Adipocyte (in vitro differentiated cells): ENCODE data around the gene IFNE.

Source experiments
- DNase-seq: peaks from one replicate; pipeline ENCODE4 v3.0.0-alpha.2; 2015; ENCODE audit warnings: low read depth
- H3K27me3 ChIP-seq: replicated peaks from 2 replicates; pipeline ENCODE4 v1.7.0; 2013; ENCODE audit warnings: mild to moderate bottlenecking, low read length, moderate library complexity; ENCODE audit not compliant: control insufficient read depth, insufficient read depth
- H3K36me3 ChIP-seq: 2 replicates; pipeline ENCODE4 v1.7.0; 2013; ENCODE audit warnings: low read length, mild to moderate bottlenecking, moderate library complexity; ENCODE audit not compliant: control insufficient read depth, insufficient read depth, severe bottlenecking
- H3K4me1 ChIP-seq: 2 replicates; pipeline ENCODE4 v1.7.0; 2013; ENCODE audit warnings: mild to moderate bottlenecking, low read length, moderate library complexity; ENCODE audit not compliant: control insufficient read depth, insufficient read depth
- H3K4me3 ChIP-seq: 2 replicates; pipeline ENCODE4 v1.7.0; 2013; ENCODE audit warnings: mild to moderate bottlenecking, low read length, moderate library complexity
- H3K9ac ChIP-seq: 2 replicates; pipeline ENCODE4 v1.7.0; 2013; ENCODE audit warnings: mild to moderate bottlenecking, low read length, moderate library complexity
- H3K9me3 ChIP-seq: 2 replicates; pipeline ENCODE4 v1.7.0; 2013; ENCODE audit warnings: mild to moderate bottlenecking, low read length, moderate library complexity; ENCODE audit not compliant: control insufficient read depth

The IFNE gene

DNA sequence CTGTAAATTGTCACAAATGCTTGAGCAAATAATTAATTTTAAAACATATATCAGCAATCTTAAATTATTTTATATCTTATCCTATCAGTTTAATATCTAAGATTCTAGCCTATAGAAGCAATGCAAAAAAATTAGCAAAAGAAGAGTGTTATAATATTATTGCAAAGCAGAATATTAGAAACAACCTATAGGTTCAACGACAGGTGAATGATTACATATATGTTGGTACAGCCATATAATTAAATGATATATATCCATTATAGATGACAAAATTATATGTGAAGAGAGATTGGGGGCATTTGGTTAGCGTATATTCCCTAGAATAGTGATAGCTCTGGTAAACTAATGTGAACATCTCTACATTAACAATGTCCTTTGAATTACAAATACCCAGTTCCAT is at the start of gene IFNE:
IFNE (minus strand) TSS at position 101 of the 400 bp plus-strand sequence. CDS start 619 bp downstream, outside the sequence.
- H3K4me1 ChIP-seq: no peaks in the 10 kb centered on the region
- H3K9me3 ChIP-seq: no peaks in the 10 kb centered on the region
- no peaks in the 10 kb centered on the region for H3K27me3 ChIP-seq
- H3K9ac ChIP-seq: no peak within 1 kb of the TSS
- H3K4me3 ChIP-seq: no peak within 1 kb of the TSS
- no peaks in the 10 kb centered on the region for H3K36me3 ChIP-seq
- DNase-seq: no peak

DNA sequence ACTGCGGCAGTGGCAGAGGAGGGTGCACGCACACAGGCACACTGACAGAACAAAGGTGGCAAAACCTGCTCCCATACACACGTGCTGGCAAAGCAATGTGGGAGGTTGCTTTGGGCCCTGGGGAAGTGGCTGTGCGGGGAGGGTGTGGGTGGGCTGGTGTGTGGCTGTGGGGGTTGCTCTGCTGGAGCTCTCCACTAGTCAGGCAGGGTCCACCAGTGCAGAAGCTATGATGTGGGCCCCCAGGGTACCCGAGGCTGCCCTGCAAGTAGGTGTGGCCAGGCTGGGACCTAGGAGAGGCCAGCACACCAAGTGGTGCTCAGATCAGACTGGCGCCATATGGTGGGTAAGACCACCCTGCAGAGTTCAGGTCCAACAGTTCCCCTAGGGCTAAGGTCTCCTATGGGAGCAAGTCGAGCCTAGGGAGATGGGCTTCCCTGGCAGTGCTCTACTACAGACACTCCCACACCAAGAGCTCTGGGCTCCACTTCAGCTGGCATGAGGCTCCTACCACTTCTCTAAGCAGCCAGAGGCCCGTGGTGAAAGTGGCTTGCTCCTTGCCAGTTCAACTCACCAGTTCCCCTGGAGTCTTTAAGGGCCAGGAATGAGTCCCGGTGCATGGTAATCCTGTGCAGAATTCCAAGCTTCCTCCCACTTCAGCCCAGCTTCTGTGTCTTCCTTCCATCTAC is 46.2 kb upstream of the IFNE start:
- Histone ChIP-seq H3K4me1 (peaks cover 15% of the 10 kb centered on the region), H3K9ac (no peak overlapping the region), H3K36me3 (peaks cover 12% of the 10 kb centered on the region), H3K4me3 (no peak overlapping the region), H3K27me3 (no peaks in the 10 kb centered on the region), H3K9me3 (peaks cover 4% of the 10 kb centered on the region)
- no peak for DNase-seq

- Histone ChIP-seq H3K9me3 (peaks cover 4% of the 10 kb centered on the region), H3K4me1 (peaks cover 11% of the 10 kb centered on the region), H3K4me3 (no peak overlapping the region), H3K36me3 (peaks cover 12% of the 10 kb centered on the region), H3K9ac (no peak overlapping the region), H3K27me3 (no peaks in the 10 kb centered on the region)
- DNase-seq: no peak
Measured at GRCh38 chr9:21527579-21527978, 45.5 kb upstream of the IFNE start.

DNA sequence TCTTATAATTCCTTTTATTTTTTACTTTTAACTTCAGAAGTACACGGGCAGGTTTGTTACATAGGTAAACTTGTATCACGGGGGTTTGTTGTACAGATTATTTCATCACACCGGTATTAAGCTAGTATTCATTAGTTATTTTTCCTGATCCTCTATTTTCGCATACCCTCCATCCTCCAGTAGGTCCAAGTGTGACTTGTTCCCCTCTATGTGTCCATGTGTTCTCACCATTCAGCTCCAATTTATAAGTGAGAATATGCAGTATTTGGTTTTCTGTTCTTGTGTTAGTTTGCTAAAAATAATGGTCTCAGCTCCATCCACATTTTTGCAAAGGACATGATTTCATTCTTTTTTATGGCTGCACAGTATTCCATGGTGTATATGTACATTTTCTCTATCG is 43.1 kb upstream of the IFNE start:
- no peak for DNase-seq
- no peaks in the 10 kb centered on the region for H3K27me3 ChIP-seq
- no peaks in the 10 kb centered on the region for H3K4me1 ChIP-seq
- H3K4me3 ChIP-seq: no peak overlapping the region
- H3K9me3 ChIP-seq: peaks cover 4% of the 10 kb centered on the region
- H3K36me3 ChIP-seq: peaks cover 12% of the 10 kb centered on the region
- no peak overlapping the region for H3K9ac ChIP-seq

DNA sequence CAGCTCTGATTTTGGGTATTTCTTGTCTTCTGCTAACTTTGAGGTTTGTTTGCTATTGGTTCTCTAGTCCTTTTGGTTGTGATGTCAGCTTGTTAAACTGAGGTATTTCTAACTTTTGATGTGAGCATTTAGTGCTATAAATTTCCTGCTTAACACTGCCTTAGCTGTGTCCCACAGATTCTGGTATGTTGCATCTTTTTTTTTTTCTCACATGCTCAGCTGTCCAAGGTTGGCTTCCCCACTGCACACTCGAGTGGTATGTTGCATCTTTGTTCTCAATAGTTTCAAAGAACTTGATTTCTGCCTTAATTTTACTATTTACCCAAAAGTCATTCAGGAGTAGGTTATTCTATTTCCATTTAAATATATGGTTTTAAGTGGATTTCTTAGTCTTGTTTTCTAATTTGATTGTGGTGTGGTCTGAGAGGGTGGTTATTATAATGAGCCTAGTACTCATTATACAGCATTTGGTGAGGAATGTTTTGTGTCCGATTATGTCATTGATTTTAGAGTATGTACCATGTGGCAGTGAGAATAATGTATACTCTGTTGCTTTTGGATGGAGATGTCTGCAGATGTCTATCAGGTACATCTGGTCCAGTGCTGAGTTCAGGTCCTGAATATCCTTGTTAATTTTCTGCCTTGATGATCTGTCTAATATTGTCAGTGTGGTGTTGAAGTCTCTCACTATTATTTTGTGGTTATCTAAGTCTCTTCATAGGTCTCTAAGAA is 42.2 kb upstream of the IFNE start:
- H3K36me3 ChIP-seq: peaks cover 12% of the 10 kb centered on the region
- no peaks in the 10 kb centered on the region for H3K27me3 ChIP-seq
- H3K9me3 ChIP-seq: no peaks in the 10 kb centered on the region
- no peak for DNase-seq
- no peak overlapping the region for H3K9ac ChIP-seq
- no peaks in the 10 kb centered on the region for H3K4me1 ChIP-seq
- H3K4me3 ChIP-seq: no peak overlapping the region

DNA sequence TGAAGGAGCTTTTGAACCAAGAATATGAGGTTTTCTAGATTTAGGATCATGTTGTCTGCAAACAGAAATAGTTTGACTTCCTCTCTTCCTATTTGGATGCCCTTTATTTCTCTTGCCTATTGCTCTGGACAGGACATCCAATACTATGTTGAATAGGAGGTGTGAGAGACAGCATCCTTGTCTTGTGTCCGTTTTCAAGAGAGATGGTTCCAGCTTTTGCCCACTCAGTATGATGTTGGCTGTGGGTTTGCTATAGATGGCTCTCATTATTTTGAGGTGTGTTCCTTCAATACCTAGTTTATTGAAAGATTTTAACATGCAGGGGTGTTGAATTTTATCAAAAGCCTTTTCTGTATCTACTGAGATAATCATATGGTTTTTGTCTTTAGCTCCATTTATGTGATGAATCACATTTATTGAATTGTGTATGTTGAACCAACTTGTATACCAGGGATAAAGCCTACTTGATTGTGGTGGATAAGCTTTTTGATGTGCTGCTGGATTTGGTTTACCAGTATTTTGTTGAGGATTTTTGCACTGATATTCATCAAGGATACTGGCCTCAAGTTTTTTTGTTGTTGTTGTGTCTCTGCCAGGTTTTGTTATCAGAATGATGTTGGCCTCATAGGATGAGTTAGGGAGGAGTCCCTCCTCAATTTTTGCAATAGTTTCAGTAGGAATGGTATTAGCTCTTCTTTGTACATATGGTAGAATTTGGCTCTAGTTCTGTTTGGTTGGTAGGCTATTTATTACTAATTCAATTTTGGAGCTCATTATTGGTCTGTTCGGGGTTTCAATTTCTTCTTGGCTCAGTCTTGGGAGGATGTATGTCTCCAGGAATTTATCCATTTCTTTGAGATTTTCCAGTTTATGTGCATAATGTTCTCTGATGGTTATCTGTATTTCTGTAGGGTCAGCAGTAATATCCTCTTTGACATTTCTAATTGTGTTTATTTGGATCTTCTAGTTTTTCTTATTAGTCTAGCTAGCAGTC is 41.2 kb upstream of the IFNE start:
- Histone ChIP-seq H3K4me3 (no peak overlapping the region), H3K4me1 (no peaks in the 10 kb centered on the region), H3K9me3 (no peaks in the 10 kb centered on the region), H3K27me3 (no peaks in the 10 kb centered on the region), H3K36me3 (peaks cover 10% of the 10 kb centered on the region), H3K9ac (no peak overlapping the region)
- no peak for DNase-seq

DNA sequence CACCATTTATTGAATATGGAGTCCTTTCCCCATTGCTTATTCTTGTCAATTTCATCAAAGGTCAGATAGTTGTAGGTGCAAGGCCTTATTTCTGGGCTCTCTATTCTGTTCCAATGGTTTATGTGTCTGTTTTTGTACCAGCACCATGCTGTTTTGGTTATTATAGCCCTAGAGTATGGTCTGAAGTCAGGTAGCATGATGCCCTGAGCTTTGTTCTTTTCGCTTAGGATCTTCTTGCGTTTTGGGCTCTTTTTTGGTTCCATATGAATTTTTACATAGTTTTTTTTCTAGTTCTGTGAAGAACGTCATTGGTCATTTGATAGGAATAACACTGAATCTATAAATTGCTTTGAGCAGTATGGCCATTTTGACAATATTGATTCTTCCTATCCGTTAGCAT is 40.2 kb upstream of the IFNE start:
- no peak for DNase-seq
- Histone ChIP-seq H3K9ac (no peak overlapping the region), H3K36me3 (peaks cover under 1% of the 10 kb centered on the region), H3K4me1 (peaks cover 4% of the 10 kb centered on the region), H3K4me3 (no peak overlapping the region), H3K27me3 (no peaks in the 10 kb centered on the region), H3K9me3 (no peaks in the 10 kb centered on the region)

DNA sequence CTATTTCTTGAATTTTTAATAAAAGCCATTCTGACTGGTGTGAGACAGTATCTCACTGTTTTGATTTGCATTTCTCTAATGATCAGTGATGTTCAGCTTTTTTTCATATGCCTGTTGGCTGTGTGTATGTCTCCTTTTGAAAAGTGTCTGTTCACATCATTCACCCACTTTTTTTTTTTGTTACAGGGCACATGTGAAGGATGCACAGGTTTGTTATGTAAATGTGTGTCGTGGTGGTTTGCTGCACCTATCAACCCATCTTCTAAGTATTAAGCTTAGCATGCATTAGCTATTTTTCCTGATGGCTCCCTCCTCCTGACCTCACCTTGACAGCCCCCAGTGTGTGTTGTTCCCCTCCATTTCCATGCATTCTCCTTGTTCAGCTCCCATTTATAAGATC is 39.3 kb upstream of the IFNE start:
- Histone ChIP-seq H3K9me3 (no peaks in the 10 kb centered on the region), H3K9ac (no peak overlapping the region), H3K36me3 (no peaks in the 10 kb centered on the region), H3K4me1 (peaks cover 4% of the 10 kb centered on the region), H3K4me3 (no peak overlapping the region), H3K27me3 (no peaks in the 10 kb centered on the region)
- DNase-seq: no peak

DNA sequence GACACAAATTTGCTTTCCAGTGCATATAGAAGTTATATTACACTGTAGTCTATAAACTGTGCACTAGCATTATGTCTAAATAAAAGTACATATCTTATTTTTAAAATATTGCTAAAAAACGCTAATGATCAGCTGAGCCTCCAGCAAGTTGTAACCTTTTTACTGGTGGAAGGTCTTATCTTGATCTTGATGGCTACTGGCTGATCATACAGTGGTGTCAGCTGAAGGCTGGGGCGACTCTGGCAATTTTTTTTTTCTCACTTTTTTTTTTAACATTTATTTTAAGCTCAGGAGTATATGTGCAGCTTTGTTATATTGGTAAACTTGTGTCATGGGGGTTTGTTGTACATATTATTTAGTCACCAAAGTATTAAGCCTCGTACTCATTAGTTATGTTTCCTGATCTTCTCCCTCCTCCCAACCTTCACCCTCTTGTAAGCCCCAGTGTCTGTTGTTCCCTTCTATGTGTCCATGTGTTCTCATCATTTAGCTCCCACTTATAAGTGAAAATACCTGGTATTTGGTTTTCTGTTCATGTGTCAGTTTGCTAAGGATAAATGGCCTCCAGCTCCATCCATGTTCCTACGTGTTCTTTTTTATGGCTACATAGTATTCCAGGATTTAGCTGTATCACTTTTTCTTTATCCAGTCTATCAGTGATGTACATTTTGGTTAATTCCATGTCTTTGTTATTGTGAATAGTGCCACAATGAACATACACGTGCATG is 38.6 kb upstream of the IFNE start:
- H3K27me3 ChIP-seq: no peaks in the 10 kb centered on the region
- no peak for DNase-seq
- H3K36me3 ChIP-seq: no peaks in the 10 kb centered on the region
- peaks cover 4% of the 10 kb centered on the region for H3K4me1 ChIP-seq
- no peak overlapping the region for H3K9ac ChIP-seq
- H3K4me3 ChIP-seq: no peak overlapping the region
- H3K9me3 ChIP-seq: no peaks in the 10 kb centered on the region

GRCh38 chr9:21519855-21520434 is 37.8 kb upstream of the IFNE start:
- no peak overlapping the region for H3K9ac ChIP-seq
- DNase-seq: no peak
- H3K9me3 ChIP-seq: no peaks in the 10 kb centered on the region
- peaks cover 4% of the 10 kb centered on the region for H3K4me1 ChIP-seq
- H3K4me3 ChIP-seq: no peak overlapping the region
- no peaks in the 10 kb centered on the region for H3K36me3 ChIP-seq
- no peaks in the 10 kb centered on the region for H3K27me3 ChIP-seq
